Kidney (tissue), 14 donors: Measurements from ENCODE around the gene VAV2. TPM values are rescaled to one million over a fixed set of nuclear protein-coding genes. Genes with fewer than 3 reads are reported as not detected.

ENCODE experiments used
- DNase-seq, 5 donors: peaks; one replicate each; pipeline ENCODE4 v3.0.0-alpha.2; 2013 to 2020
- FAIRE-seq: peaks from 2 replicates; lab custom pipeline; 2012; peaks lifted over from hg19 to GRCh38; lab: Jason Lieb, UNC
- H3K27ac ChIP-seq, 2 donors: one replicate each; pipeline ENCODE4 v1.7.0; 2013; ENCODE audit warnings: low read depth in 2 of 2, low read length in 2 of 2, inconsistent platforms in 1 of 2
- H3K27me3 ChIP-seq: one replicate; pipeline ENCODE4 v1.7.1; 2013; ENCODE audit warnings: low read length, inconsistent platforms; ENCODE audit not compliant: control insufficient read depth, insufficient read depth
- H3K36me3 ChIP-seq, 3 donors: one replicate each; pipeline versions ENCODE4 v1.7.0 to v1.7.1; 2013; ENCODE audit warnings: low read length in 3 of 3, control low read depth in 1 of 3, inconsistent platforms in 1 of 3; ENCODE audit not compliant: insufficient read depth in 3 of 3, control insufficient read depth in 2 of 3
- H3K4me1 ChIP-seq, 3 donors: one replicate each; pipeline versions ENCODE4 v1.7.0 to v1.7.1; 2013; ENCODE audit warnings: low read length in 3 of 3, inconsistent platforms in 1 of 3, low read depth in 1 of 3; ENCODE audit not compliant: control insufficient read depth in 2 of 3, insufficient read depth in 2 of 3
- H3K4me3 ChIP-seq, 3 donors: one replicate each; pipeline versions ENCODE4 v1.7.0 to v1.8.1; 2013; ENCODE audit warnings: low read length in 3 of 3, control low read depth in 1 of 3, inconsistent platforms in 1 of 3
- H3K9ac ChIP-seq, 3 donors: one replicate each; pipeline versions ENCODE4 v1.7.0 to v1.7.1; 2013; ENCODE audit warnings: low read length in 3 of 3, control low read depth in 1 of 3, inconsistent platforms in 1 of 3
- H3K9me3 ChIP-seq, 3 donors: one replicate each; pipeline versions ENCODE4 v1.7.0 to v1.7.1; 2013; ENCODE audit warnings: low read length in 3 of 3, control low read depth in 1 of 3, inconsistent platforms in 1 of 3; ENCODE audit not compliant: control insufficient read depth in 2 of 3, insufficient read depth in 1 of 3
- CTCF ChIP-seq: IDR thresholded peaks from 3 replicates; pipeline ENCODE4 v1.5.1; 2012; ENCODE audit warnings: mild to moderate bottlenecking, moderate library complexity, borderline replicate concordance; ENCODE audit not compliant: insufficient read depth; ENCODE audit errors: extremely low read depth
- intact Hi-C: fragments of 100-400 bp; cut with DNase I; formaldehyde crosslinking; loops from one replicate; pipeline ENCODE4 v1.11.1; 2022
- polyA plus RNA-seq: library from polyadenylated mRNA; stranded (reverse); fragments of 350-450 nt; fragmentation: Illumina TruSeq; extraction: RNeasy Lipid Tissue Mini Kit (QIAGEN cat#74804); gene quantifications from one replicate; pipeline ENCODE4 v1.2.3, GENCODE V29; 2014; ENCODE audit warnings: low read depth, low replicate concordance; ENCODE audit not compliant: insufficient read depth
- total RNA-seq: library from RNA; stranded (reverse); fragmentation: NEBNext Ultra II Directional; extraction: Animal tissue kit (Norgen Biotek cat#: 25700); gene quantifications from one replicate; pipeline ENCODE4 v1.2.1, GENCODE V29; 2021
- donor health status: control.
- donor health status: control.
- donor health status: control.
- donor health status: control.
- donor health status: control.
- donor health status: DM: yes; HTN: yes; CAD: no.
- donor health status: Normal renal cell carcinoma (clear cell type).

The VAV2 gene
- total and polyA plus RNA-seq, 2 donors from 2014 or later, result 22.3 to 47.1 TPM

GRCh38 chr9:133718563-133719315 lies 273.4 kb downstream of the VAV2 start:
- Histone ChIP-seq H3K36me3 (no peaks in the 10 kb centered on the region), H3K4me3 (no peak overlapping the region), H3K9ac (no peak overlapping the region), H3K27me3 (no peaks in the 10 kb centered on the region), H3K27ac (no peak overlapping the region), H3K4me1 (peaks cover 0 to 15% (median 13%) of the 10 kb centered on the region in 3 donors), H3K9me3 (no peaks in the 10 kb centered on the region)
- intact Hi-C loops, result no loop called here
- DNase-seq (peak in 1 of 5 donors; percentile 37), FAIRE-seq (no peak)
- no peak for TF ChIP-seq CTCF

GRCh38 chr9:133717113-133718031 lies 274.8 kb downstream of the VAV2 start:
- no peak overlapping the region for H3K27ac ChIP-seq
- H3K9me3 ChIP-seq, result no peaks in the 10 kb centered on the region
- no peak for TF ChIP-seq CTCF
- H3K4me3 ChIP-seq, result no peak overlapping the region
- intact Hi-C loops, result no loop called here
- FAIRE-seq, result no peak
- H3K9ac ChIP-seq, result no peak overlapping the region
- H3K36me3 ChIP-seq, result no peaks in the 10 kb centered on the region
- peak in 1 of 5 donors; percentile 59 for DNase-seq
- H3K27me3 ChIP-seq, result no peaks in the 10 kb centered on the region
- H3K4me1 ChIP-seq, result peaks cover 0 to 22% (median 15%) of the 10 kb centered on the region in 3 donors

GRCh38 chr9:133716564-133717112 lies 275.5 kb downstream of the VAV2 start:
- Histone ChIP-seq H3K4me1 (peaks cover 0 to 23% (median 15%) of the 10 kb centered on the region in 3 donors), H3K36me3 (no peaks in the 10 kb centered on the region), H3K27ac (no peak overlapping the region), H3K4me3 (no peak overlapping the region), H3K9me3 (no peaks in the 10 kb centered on the region), H3K9ac (no peak overlapping the region), H3K27me3 (no peaks in the 10 kb centered on the region)
- FAIRE-seq, result no peak
- intact Hi-C loops, result no loop called here
- peak in 2 of 5 donors; percentile 9 to 40 for DNase-seq
- no peak for TF ChIP-seq CTCF
